Mesendoderm (in vitro differentiated cells): ENCODE data around the gene CCDC194.

Experiments used
- DNase-seq: peaks from one replicate; pipeline ENCODE4 v3.0.0; 2013
- H2AK5ac ChIP-seq: 2 replicates; pipeline ENCODE4 v1.6.1; 2013; ENCODE audit warnings: low read length, inconsistent platforms
- H2BK120ac ChIP-seq: 2 replicates; pipeline ENCODE4 v1.6.1; 2013; ENCODE audit warnings: low read depth, mild to moderate bottlenecking, low read length, moderate library complexity, mixed read lengths
- H2BK15ac ChIP-seq: replicated peaks from 2 replicates; pipeline ENCODE4 v1.6.1; 2013; ENCODE audit warnings: low read depth, mild to moderate bottlenecking, moderate library complexity
- H2BK5ac ChIP-seq: 2 replicates; pipeline ENCODE4 v1.6.1; 2013; ENCODE audit warnings: low read length, inconsistent platforms
- H3K18ac ChIP-seq: 2 replicates; pipeline ENCODE4 v1.6.1; 2013; ENCODE audit warnings: mild to moderate bottlenecking, low read length, mixed read lengths
- H3K23ac ChIP-seq: one replicate; pipeline ENCODE4 v1.6.1; 2013; ENCODE audit warnings: low read length
- H3K27ac ChIP-seq: 2 replicates; pipeline ENCODE4 v1.5.1; 2013; ENCODE audit warnings: low read depth, mild to moderate bottlenecking, inconsistent platforms, low read length, moderate library complexity
- H3K27me3 ChIP-seq: 2 replicates; pipeline ENCODE4 v1.6.1; 2013; ENCODE audit warnings: low read length, control low read depth, mild to moderate bottlenecking, inconsistent platforms; ENCODE audit not compliant: insufficient read depth, poor library complexity
- H3K36me3 ChIP-seq: 2 replicates; pipeline ENCODE4 v1.6.1; 2013; ENCODE audit warnings: low read length, inconsistent platforms; ENCODE audit not compliant: control insufficient read depth, insufficient read depth
- H3K4ac ChIP-seq: one replicate; pipeline ENCODE4 v1.6.1; 2013; ENCODE audit warnings: low read depth, mild to moderate bottlenecking, low read length, moderate library complexity
- H3K4me1 ChIP-seq: 2 replicates; pipeline ENCODE4 v1.6.1; 2013; ENCODE audit warnings: low read depth, low read length, inconsistent platforms; ENCODE audit not compliant: control insufficient read depth
- H3K4me2 ChIP-seq: 2 replicates; pipeline ENCODE4 v1.6.1; 2013; ENCODE audit warnings: low read length
- H3K4me3 ChIP-seq: 2 replicates; pipeline ENCODE4 v1.5.1; 2013; ENCODE audit warnings: mild to moderate bottlenecking, low read length
- H3K56ac ChIP-seq: one replicate; pipeline ENCODE4 v1.6.1; 2013; ENCODE audit warnings: low read length
- H3K79me1 ChIP-seq: 2 replicates; pipeline ENCODE4 v1.6.1; 2013; ENCODE audit warnings: low read length, inconsistent platforms
- H3K79me2 ChIP-seq: 2 replicates; pipeline ENCODE4 v1.6.1; 2013; ENCODE audit warnings: mild to moderate bottlenecking, low read length; ENCODE audit not compliant: control insufficient read depth, insufficient read depth
- H3K9ac ChIP-seq: 2 replicates; pipeline ENCODE4 v1.6.1; 2013; ENCODE audit warnings: low read length, inconsistent platforms
- H4K5ac ChIP-seq: one replicate; pipeline ENCODE4 v1.6.1; 2013; ENCODE audit warnings: low read length
- H4K8ac ChIP-seq: one replicate; pipeline ENCODE4 v1.6.1; 2013; ENCODE audit warnings: low read depth, mild to moderate bottlenecking, control low read depth, low read length, moderate library complexity
- WGBS: extraction: QIAGEN DNeasy Blood & Tissue Kit; methylation state at CpG from one replicate; pipeline ENCODE4 v1.1.7; 2013; ENCODE audit warnings: low lambda C conversion rate, missing lambda C conversion rate; ENCODE audit not compliant: insufficient coverage; ENCODE audit errors: extremely low coverage; 5-methylcytosine and 5-hydroxymethylcytosine counted together

CCDC194 gene

DNA sequence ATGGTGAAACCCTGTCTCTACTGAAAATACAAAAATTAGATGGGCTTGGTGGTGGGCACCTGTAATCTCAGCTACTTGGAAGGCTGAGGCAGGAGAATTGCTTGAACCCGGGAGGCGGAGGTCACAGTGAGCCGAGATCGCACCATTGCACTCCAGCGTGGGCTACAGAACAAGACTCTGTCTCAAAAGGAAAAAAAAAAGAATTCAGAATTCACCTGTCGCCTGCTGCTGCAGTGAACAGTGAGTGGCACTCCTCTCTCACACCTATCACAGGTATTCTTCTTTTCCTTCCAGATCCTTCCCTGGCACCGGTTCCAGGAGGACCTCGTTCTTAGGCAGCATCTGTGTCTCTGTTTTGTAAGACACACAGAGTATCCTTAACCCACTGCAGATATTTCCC is 20.1 kb upstream of the CCDC194 start:
- no peak overlapping the region for H4K5ac ChIP-seq
- no peaks in the 10 kb centered on the region for H3K79me1 ChIP-seq
- H3K18ac ChIP-seq, result no peak overlapping the region
- no CpG with 5 or more reads among the region's 8 CpGs for WGBS
- no peak overlapping the region for H3K4ac ChIP-seq
- no peak overlapping the region for H3K4me3 ChIP-seq
- H3K4me1 ChIP-seq, result peaks cover 3% of the 10 kb centered on the region
- H2AK5ac ChIP-seq, result no peak overlapping the region
- H3K9ac ChIP-seq, result no peak overlapping the region
- H3K23ac ChIP-seq, result no peak overlapping the region
- H3K79me2 ChIP-seq, result no peaks in the 10 kb centered on the region
- no peak overlapping the region for H4K8ac ChIP-seq
- H2BK120ac ChIP-seq, result no peak overlapping the region
- H3K56ac ChIP-seq, result no peak overlapping the region
- no peak for DNase-seq
- no peak overlapping the region for H3K4me2 ChIP-seq
- H2BK15ac ChIP-seq, result no peak overlapping the region
- H3K36me3 ChIP-seq, result no peaks in the 10 kb centered on the region
- no peak overlapping the region for H3K27ac ChIP-seq
- no peaks in the 10 kb centered on the region for H3K27me3 ChIP-seq
- no peak overlapping the region for H2BK5ac ChIP-seq

DNA sequence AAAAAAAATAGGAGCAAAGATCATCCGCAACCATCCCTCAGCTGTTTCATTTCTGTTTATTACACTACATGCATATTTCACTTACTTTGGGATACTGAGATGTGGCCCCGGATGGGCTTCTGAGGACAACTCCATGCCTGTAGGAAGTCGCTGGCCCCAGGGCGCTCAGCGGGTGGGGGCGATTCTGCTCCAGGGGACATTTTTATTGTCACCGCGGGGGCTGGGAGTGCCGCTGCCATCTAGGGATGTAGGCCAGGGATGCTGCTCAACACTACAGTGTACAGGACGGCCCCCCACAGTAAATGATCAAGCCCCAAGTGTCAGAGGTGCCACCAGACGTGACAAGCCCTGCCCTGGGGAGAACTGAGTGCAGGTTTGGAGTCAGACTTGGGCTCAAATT is 17.8 kb upstream of the CCDC194 start:
- Histone ChIP-seq H3K27ac (no peak overlapping the region), H3K4me1 (peaks cover 3% of the 10 kb centered on the region), H3K4me3 (no peak overlapping the region), H3K79me1 (no peaks in the 10 kb centered on the region), H2BK5ac (no peak overlapping the region), H2AK5ac (no peak overlapping the region), H3K4ac (no peak overlapping the region), H3K9ac (no peak overlapping the region), H4K8ac (no peak overlapping the region), H3K27me3 (no peaks in the 10 kb centered on the region), H3K18ac (no peak overlapping the region), H2BK120ac (no peak overlapping the region), H3K79me2 (no peaks in the 10 kb centered on the region), H3K23ac (no peak overlapping the region), H2BK15ac (no peak overlapping the region), H4K5ac (no peak overlapping the region), H3K4me2 (no peak overlapping the region), H3K36me3 (no peaks in the 10 kb centered on the region), H3K56ac (no peak overlapping the region)
- WGBS, result no CpG with 5 or more reads among the region's 11 CpGs
- no peak for DNase-seq

DNA sequence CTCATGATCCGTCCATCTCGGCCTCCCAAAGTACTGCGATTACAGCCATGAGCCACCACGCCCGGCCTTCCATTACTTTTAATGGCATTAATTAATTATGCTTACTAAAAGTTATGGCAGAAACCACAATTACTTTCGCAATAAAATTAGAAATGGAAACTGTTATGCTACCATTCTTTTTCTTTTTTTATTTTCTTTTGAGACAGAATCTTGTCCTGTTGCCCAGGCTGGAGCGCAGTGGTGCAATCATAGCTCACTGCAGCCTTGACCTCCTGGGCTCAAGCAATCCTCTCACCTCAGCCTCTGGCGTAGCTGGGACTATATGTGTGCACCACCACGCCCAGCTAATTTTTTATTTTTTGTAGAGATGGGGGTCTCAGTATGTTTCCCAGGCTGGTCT is 16.0 kb upstream of the CCDC194 start:
- H3K79me1 ChIP-seq, result no peaks in the 10 kb centered on the region
- no peaks in the 10 kb centered on the region for H3K79me2 ChIP-seq
- no peak overlapping the region for H3K4ac ChIP-seq
- no peaks in the 10 kb centered on the region for H3K36me3 ChIP-seq
- H3K56ac ChIP-seq, result no peak overlapping the region
- H3K18ac ChIP-seq, result no peak overlapping the region
- H2AK5ac ChIP-seq, result no peak overlapping the region
- H3K23ac ChIP-seq, result no peak overlapping the region
- H4K8ac ChIP-seq, result no peak overlapping the region
- no peaks in the 10 kb centered on the region for H3K4me1 ChIP-seq
- no CpG with 5 or more reads among the region's 9 CpGs for WGBS
- no peak overlapping the region for H3K4me2 ChIP-seq
- H3K27ac ChIP-seq, result no peak overlapping the region
- no peak overlapping the region for H2BK5ac ChIP-seq
- H3K9ac ChIP-seq, result no peak overlapping the region
- H2BK120ac ChIP-seq, result no peak overlapping the region
- H2BK15ac ChIP-seq, result no peak overlapping the region
- no peaks in the 10 kb centered on the region for H3K27me3 ChIP-seq
- no peak overlapping the region for H3K4me3 ChIP-seq
- DNase-seq, result no peak
- no peak overlapping the region for H4K5ac ChIP-seq

DNA sequence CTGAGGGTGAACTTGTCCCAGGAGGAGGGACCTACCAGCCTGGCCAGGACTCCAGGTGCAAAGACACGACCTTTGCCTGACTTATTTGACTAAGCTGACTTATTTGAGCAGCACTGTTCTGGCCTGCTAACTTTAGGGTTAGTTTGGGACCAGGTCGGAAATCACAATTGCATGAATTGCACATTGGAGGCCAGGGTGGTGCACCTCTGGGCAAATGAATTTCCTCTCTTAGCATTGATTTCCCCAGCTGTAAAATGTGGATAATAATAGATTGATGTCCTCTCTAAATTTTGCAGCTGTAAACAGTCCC is 12.8 kb upstream of the CCDC194 start:
- H2BK15ac ChIP-seq, result no peak overlapping the region
- no peak overlapping the region for H3K4ac ChIP-seq
- WGBS, result no CpG with 5 or more reads among the region's 2 CpGs
- no peaks in the 10 kb centered on the region for H3K27me3 ChIP-seq
- no peaks in the 10 kb centered on the region for H3K79me2 ChIP-seq
- H3K9ac ChIP-seq, result no peak overlapping the region
- H3K79me1 ChIP-seq, result no peaks in the 10 kb centered on the region
- H2BK5ac ChIP-seq, result no peak overlapping the region
- no peak overlapping the region for H3K4me3 ChIP-seq
- H2AK5ac ChIP-seq, result no peak overlapping the region
- H3K36me3 ChIP-seq, result no peaks in the 10 kb centered on the region
- H4K5ac ChIP-seq, result no peak overlapping the region
- no peak overlapping the region for H3K4me2 ChIP-seq
- H3K27ac ChIP-seq, result no peak overlapping the region
- no peak overlapping the region for H4K8ac ChIP-seq
- H3K56ac ChIP-seq, result no peak overlapping the region
- no peak overlapping the region for H3K18ac ChIP-seq
- no peak overlapping the region for H2BK120ac ChIP-seq
- H3K4me1 ChIP-seq, result peaks cover 3% of the 10 kb centered on the region
- no peak for DNase-seq
- H3K23ac ChIP-seq, result no peak overlapping the region

DNA sequence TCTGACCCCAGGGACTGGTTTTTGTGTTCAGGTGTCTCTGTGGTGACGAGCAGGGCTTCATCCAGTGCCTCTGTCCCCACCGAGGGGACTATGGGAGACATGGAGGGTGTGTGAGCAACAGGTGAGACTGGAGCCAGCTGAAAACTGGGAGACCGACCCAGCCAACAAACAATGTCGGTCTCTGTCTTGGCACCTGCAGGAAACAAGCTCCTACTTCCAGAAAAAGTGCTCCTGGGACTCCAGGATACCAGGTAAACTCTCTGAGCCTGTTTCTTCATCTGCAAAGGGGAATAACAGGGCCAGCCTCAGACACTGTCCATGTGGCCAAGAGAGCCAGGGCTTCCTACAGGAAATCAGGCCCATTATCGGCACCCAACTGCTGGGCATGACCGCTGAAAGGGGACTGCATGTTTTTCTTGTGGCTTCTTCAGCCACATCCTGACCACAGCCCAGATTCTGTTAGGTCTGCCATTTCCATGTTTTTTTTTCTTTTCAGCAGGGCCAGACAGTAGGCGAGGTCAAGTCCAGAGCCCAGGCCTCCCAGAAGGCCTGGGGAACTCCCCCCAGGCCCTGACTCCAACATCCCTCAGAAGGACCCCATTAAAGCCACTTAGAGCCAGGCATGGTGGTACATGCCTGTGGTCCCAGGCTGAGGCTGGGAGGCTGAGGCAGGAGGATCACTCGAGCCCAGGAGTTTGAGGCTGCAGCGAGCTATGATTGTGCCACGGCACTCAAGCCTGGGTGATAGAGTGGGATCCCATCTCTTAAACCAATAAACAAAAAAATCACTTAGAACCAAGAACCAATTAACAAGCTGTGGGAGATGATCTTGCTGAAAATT is 12.3 kb upstream of the CCDC194 start:
- H3K18ac ChIP-seq, result no peak overlapping the region
- H3K27me3 ChIP-seq, result no peaks in the 10 kb centered on the region
- no peak overlapping the region for H3K4me2 ChIP-seq
- H3K4ac ChIP-seq, result no peak overlapping the region
- no peak overlapping the region for H4K8ac ChIP-seq
- H3K36me3 ChIP-seq, result no peaks in the 10 kb centered on the region
- WGBS, result no CpG with 5 or more reads among the region's 10 CpGs
- no peak overlapping the region for H2AK5ac ChIP-seq
- peaks cover 3% of the 10 kb centered on the region for H3K4me1 ChIP-seq
- no peak overlapping the region for H3K9ac ChIP-seq
- H3K4me3 ChIP-seq, result no peak overlapping the region
- peak overlapping the region; percentile 75 for H3K56ac ChIP-seq
- H2BK15ac ChIP-seq, result no peak overlapping the region
- no peaks in the 10 kb centered on the region for H3K79me2 ChIP-seq
- no peaks in the 10 kb centered on the region for H3K79me1 ChIP-seq
- H3K27ac ChIP-seq, result no peak overlapping the region
- no peak overlapping the region for H3K23ac ChIP-seq
- no peak for DNase-seq
- H2BK5ac ChIP-seq, result no peak overlapping the region
- H2BK120ac ChIP-seq, result no peak overlapping the region
- no peak overlapping the region for H4K5ac ChIP-seq
